ENCODE measurements around the gene CADM2.

Gene CADM2

GRCh38 chr3:85337895-85338294 is 379.1 kb downstream of the CADM2 start:
- H3K9me3 ChIP-seq (replicated peaks; ENCODE audit: low read length), result no peaks in the 10 kb centered on the region
- no peaks in the 10 kb centered on the region for H3K4me1 ChIP-seq (ENCODE audit: control insufficient read depth, insufficient read depth, low read length)
- H3K36me3 ChIP-seq (ENCODE audit: insufficient read depth, low read length), result no peaks in the 10 kb centered on the region

GRCh38 chr3:85342915-85343314 is 384.1 kb downstream of the CADM2 start:
- H3K4me1 ChIP-seq (ENCODE audit: control insufficient read depth, insufficient read depth, low read length), result no peaks in the 10 kb centered on the region
- no peaks in the 10 kb centered on the region for H3K36me3 ChIP-seq (ENCODE audit: insufficient read depth, low read length)
- no peaks in the 10 kb centered on the region for H3K27me3 ChIP-seq (ENCODE audit: control insufficient read depth, insufficient read depth, low read length)
- no peak overlapping the region for H3K4me2 ChIP-seq (ENCODE audit: low read length)
- H3K9me3 ChIP-seq (replicated peaks; ENCODE audit: low read length), result no peaks in the 10 kb centered on the region
- no peak overlapping the region for H3K9ac ChIP-seq (ENCODE audit: low read depth, low read length)
- H3K4me3 ChIP-seq (ENCODE audit: low read length), result no peak overlapping the region

More at GRCh38 chr3:85337895-85338294, 379.1 kb downstream of the CADM2 start:
- Histone ChIP-seq H3K4me3 (ENCODE audit: low read length) (no peak overlapping the region), H3K27me3 (ENCODE audit: control insufficient read depth, insufficient read depth, low read length) (no peaks in the 10 kb centered on the region), H3K9ac (ENCODE audit: low read depth, low read length) (no peak overlapping the region), H3K4me2 (ENCODE audit: low read length) (no peak overlapping the region)

- H3K4me1 ChIP-seq (ENCODE audit: control insufficient read depth, insufficient read depth, low read length), result no peaks in the 10 kb centered on the region
- H3K36me3 ChIP-seq (ENCODE audit: insufficient read depth, low read length), result no peaks in the 10 kb centered on the region
- no peak overlapping the region for H3K9ac ChIP-seq (ENCODE audit: low read depth, low read length)
- no peaks in the 10 kb centered on the region for H3K27me3 ChIP-seq (ENCODE audit: control insufficient read depth, insufficient read depth, low read length)
- H3K9me3 ChIP-seq (replicated peaks; ENCODE audit: low read length), result no peaks in the 10 kb centered on the region
- no peak overlapping the region for H3K4me2 ChIP-seq (ENCODE audit: low read length)
- no peak overlapping the region for H3K4me3 ChIP-seq (ENCODE audit: low read length)
Observed at GRCh38 chr3:85355572-85355971, 396.8 kb downstream of the CADM2 start.

DNA sequence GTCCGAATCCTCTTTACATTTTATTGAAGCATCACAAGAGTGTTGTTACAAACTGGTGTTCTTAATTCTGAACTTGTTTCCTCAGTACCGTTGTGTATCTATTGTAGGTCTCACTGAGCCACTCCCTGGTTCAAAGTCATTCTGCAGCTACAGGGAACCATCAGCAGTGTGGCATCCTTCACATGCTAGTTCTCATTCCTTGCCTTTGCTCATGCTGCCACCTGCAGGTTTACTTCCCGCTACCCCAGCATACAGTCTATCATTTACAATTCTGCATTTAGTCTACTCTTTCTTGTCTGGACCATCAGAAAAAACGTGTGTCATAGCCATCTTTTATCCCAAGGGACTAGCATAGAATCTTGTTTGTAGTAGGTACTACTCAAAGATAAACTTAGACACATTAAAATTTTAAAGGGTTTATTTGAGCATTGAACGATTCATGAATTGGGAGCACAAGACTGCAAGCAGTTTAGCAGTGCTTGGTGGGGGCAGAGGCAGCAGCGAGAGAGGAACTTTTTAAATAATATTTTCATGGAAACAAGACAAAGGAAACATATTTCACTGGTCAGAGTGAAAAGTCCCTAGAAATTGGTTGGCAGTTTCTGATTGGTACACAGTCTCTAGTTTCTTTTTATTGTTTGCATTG is 402.1 kb downstream of the CADM2 start:
- Histone ChIP-seq H3K4me3 (ENCODE audit: low read length) (no peak overlapping the region), H3K27me3 (ENCODE audit: control insufficient read depth, insufficient read depth, low read length) (no peaks in the 10 kb centered on the region), H3K9me3 (replicated peaks; ENCODE audit: low read length) (no peaks in the 10 kb centered on the region), H3K36me3 (ENCODE audit: insufficient read depth, low read length) (no peaks in the 10 kb centered on the region), H3K4me1 (ENCODE audit: control insufficient read depth, insufficient read depth, low read length) (no peaks in the 10 kb centered on the region), H3K9ac (ENCODE audit: low read depth, low read length) (no peak overlapping the region), H3K4me2 (ENCODE audit: low read length) (no peak overlapping the region)

GRCh38 chr3:85364296-85364909 is 405.6 kb downstream of the CADM2 start:
- Histone ChIP-seq H3K36me3 (ENCODE audit: insufficient read depth, low read length) (no peaks in the 10 kb centered on the region), H3K4me3 (ENCODE audit: low read length) (no peak overlapping the region), H3K9me3 (replicated peaks; ENCODE audit: low read length) (no peaks in the 10 kb centered on the region), H3K27me3 (ENCODE audit: control insufficient read depth, insufficient read depth, low read length) (no peaks in the 10 kb centered on the region), H3K9ac (ENCODE audit: low read depth, low read length) (no peak overlapping the region), H3K4me2 (ENCODE audit: low read length) (no peak overlapping the region), H3K4me1 (ENCODE audit: control insufficient read depth, insufficient read depth, low read length) (no peaks in the 10 kb centered on the region)

GRCh38 chr3:85370341-85370740 is 411.6 kb downstream of the CADM2 start:
- no peaks in the 10 kb centered on the region for H3K36me3 ChIP-seq (ENCODE audit: insufficient read depth, low read length)
- no peak overlapping the region for H3K4me2 ChIP-seq (ENCODE audit: low read length)
- no peak overlapping the region for H3K9ac ChIP-seq (ENCODE audit: low read depth, low read length)
- H3K4me3 ChIP-seq (ENCODE audit: low read length), result no peak overlapping the region
- H3K27me3 ChIP-seq (ENCODE audit: control insufficient read depth, insufficient read depth, low read length), result no peaks in the 10 kb centered on the region
- no peaks in the 10 kb centered on the region for H3K4me1 ChIP-seq (ENCODE audit: control insufficient read depth, insufficient read depth, low read length)
- H3K9me3 ChIP-seq (replicated peaks; ENCODE audit: low read length), result no peaks in the 10 kb centered on the region

- Histone ChIP-seq H3K4me3 (ENCODE audit: low read length) (no peak overlapping the region), H3K36me3 (ENCODE audit: insufficient read depth, low read length) (no peaks in the 10 kb centered on the region), H3K4me1 (ENCODE audit: control insufficient read depth, insufficient read depth, low read length) (no peaks in the 10 kb centered on the region), H3K9ac (ENCODE audit: low read depth, low read length) (no peak overlapping the region), H3K4me2 (ENCODE audit: low read length) (no peak overlapping the region), H3K27me3 (ENCODE audit: control insufficient read depth, insufficient read depth, low read length) (no peaks in the 10 kb centered on the region), H3K9me3 (replicated peaks; ENCODE audit: low read length) (no peaks in the 10 kb centered on the region)
Observed at GRCh38 chr3:85376131-85376530, 417.3 kb downstream of the CADM2 start.

GRCh38 chr3:85377115-85377514 is 418.3 kb downstream of the CADM2 start:
- no peak overlapping the region for H3K9ac ChIP-seq (ENCODE audit: low read depth, low read length)
- H3K27me3 ChIP-seq (ENCODE audit: control insufficient read depth, insufficient read depth, low read length), result no peaks in the 10 kb centered on the region
- no peak overlapping the region for H3K4me3 ChIP-seq (ENCODE audit: low read length)
- no peaks in the 10 kb centered on the region for H3K4me1 ChIP-seq (ENCODE audit: control insufficient read depth, insufficient read depth, low read length)
- no peaks in the 10 kb centered on the region for H3K9me3 ChIP-seq (replicated peaks; ENCODE audit: low read length)
- no peaks in the 10 kb centered on the region for H3K36me3 ChIP-seq (ENCODE audit: insufficient read depth, low read length)
- no peak overlapping the region for H3K4me2 ChIP-seq (ENCODE audit: low read length)

DNA sequence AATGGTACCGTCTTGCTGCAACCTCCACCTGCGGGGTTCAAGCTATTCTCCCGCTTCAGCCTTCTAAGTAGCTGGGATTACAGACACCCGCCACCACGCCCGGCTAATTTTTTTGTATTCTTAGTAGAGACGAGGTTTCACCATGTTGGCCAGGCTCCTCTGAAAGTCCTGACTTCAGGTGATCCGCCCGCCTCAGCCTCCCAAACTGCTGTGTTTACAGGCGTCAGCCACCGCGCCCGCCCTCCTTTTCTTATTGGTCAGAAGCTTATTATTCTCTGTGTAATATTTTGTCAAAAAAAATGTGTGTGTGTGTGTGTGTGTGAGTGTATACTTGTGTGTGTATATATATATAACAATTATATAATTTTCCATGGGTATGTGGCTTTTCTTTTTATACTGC is 425.6 kb downstream of the CADM2 start:
- H3K9me3 ChIP-seq (replicated peaks; ENCODE audit: low read length), result no peaks in the 10 kb centered on the region
- no peak overlapping the region for H3K4me2 ChIP-seq (ENCODE audit: low read length)
- no peaks in the 10 kb centered on the region for H3K27me3 ChIP-seq (ENCODE audit: control insufficient read depth, insufficient read depth, low read length)
- H3K4me1 ChIP-seq (ENCODE audit: control insufficient read depth, insufficient read depth, low read length), result no peaks in the 10 kb centered on the region
- no peak overlapping the region for H3K4me3 ChIP-seq (ENCODE audit: low read length)
- H3K36me3 ChIP-seq (ENCODE audit: insufficient read depth, low read length), result no peaks in the 10 kb centered on the region
- no peak overlapping the region for H3K9ac ChIP-seq (ENCODE audit: low read depth, low read length)

- H3K4me2 ChIP-seq (ENCODE audit: low read length), result no peak overlapping the region
- H3K9ac ChIP-seq (ENCODE audit: low read depth, low read length), result no peak overlapping the region
- H3K4me1 ChIP-seq (ENCODE audit: control insufficient read depth, insufficient read depth, low read length), result no peaks in the 10 kb centered on the region
- no peak overlapping the region for H3K4me3 ChIP-seq (ENCODE audit: low read length)
- no peaks in the 10 kb centered on the region for H3K27me3 ChIP-seq (ENCODE audit: control insufficient read depth, insufficient read depth, low read length)
- H3K9me3 ChIP-seq (replicated peaks; ENCODE audit: low read length), result no peaks in the 10 kb centered on the region
- no peaks in the 10 kb centered on the region for H3K36me3 ChIP-seq (ENCODE audit: insufficient read depth, low read length)
Observed at GRCh38 chr3:85387913-85388505, 429.2 kb downstream of the CADM2 start.

- Histone ChIP-seq H3K9me3 (replicated peaks; ENCODE audit: low read length) (no peaks in the 10 kb centered on the region), H3K4me3 (ENCODE audit: low read length) (no peak overlapping the region), H3K9ac (ENCODE audit: low read depth, low read length) (no peak overlapping the region), H3K27me3 (ENCODE audit: control insufficient read depth, insufficient read depth, low read length) (no peaks in the 10 kb centered on the region), H3K4me1 (ENCODE audit: control insufficient read depth, insufficient read depth, low read length) (no peaks in the 10 kb centered on the region), H3K4me2 (ENCODE audit: low read length) (no peak overlapping the region), H3K36me3 (ENCODE audit: insufficient read depth, low read length) (no peaks in the 10 kb centered on the region)
Observed at GRCh38 chr3:85394424-85394823, 435.6 kb downstream of the CADM2 start.

DNA sequence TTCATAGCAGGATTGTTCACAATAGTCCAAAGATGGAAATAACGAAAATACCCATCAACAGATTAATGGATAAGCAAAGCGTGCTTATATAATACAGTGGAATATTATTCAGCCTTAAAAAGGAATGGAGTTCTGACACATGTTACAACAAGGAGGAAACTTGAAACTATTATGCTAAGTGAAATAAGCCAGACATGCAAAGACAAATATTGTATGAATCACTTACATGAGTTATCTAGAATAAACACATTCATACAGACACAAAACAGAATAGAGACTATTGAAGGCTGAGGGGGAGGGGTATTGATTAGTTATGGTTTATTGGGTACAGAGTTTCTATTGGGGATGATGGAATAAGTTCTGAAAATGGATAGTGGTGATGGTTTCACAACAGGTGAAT is 438.6 kb downstream of the CADM2 start:
- Histone ChIP-seq H3K27me3 (ENCODE audit: control insufficient read depth, insufficient read depth, low read length) (no peaks in the 10 kb centered on the region), H3K9me3 (replicated peaks; ENCODE audit: low read length) (no peaks in the 10 kb centered on the region), H3K36me3 (ENCODE audit: insufficient read depth, low read length) (no peaks in the 10 kb centered on the region), H3K9ac (ENCODE audit: low read depth, low read length) (no peak overlapping the region), H3K4me1 (ENCODE audit: control insufficient read depth, insufficient read depth, low read length) (no peaks in the 10 kb centered on the region), H3K4me2 (ENCODE audit: low read length) (no peak overlapping the region), H3K4me3 (ENCODE audit: low read length) (no peak overlapping the region)
